Caco-2 (cell line): ENCODE results near the gene DNAH7. TPM values are rescaled to one million over a fixed set of nuclear protein-coding genes. Genes with fewer than 3 reads are reported as not detected.

Source experiments
- BruUV-seq: library from RNA; stranded (reverse); fragments of 400-500 nt; replicated peaks from 2 replicates; lab custom pipeline; 2021; lab: Mats Ljungman, UMichigan
- CTCF ChIA-PET: fragments of 300-600 bp; sonication (Branson Sonifier 250); formaldehyde crosslinking; loops from one replicate; lab custom pipeline; 2022; ENCODE audit warnings: antibody characterized with exemption; lab: Charles Lee
- POLR2A ChIA-PET: fragments of 300-600 bp; sonication (Branson Sonifier 250); formaldehyde crosslinking; loops from one replicate; lab custom pipeline; 2022; ENCODE audit warnings: antibody characterized with exemption; lab: Charles Lee
- DNase-seq, 2 experiments: peaks; one replicate each; pipeline versions ENCODE4 v3.0.0 to v3.0.0-alpha.2; 2020 to 2022
- H3K27me3 ChIP-seq: replicated peaks from 2 replicates; pipeline ENCODE4 v1.6.0; 2011; ENCODE audit warnings: low read length; ENCODE audit not compliant: control insufficient read depth, insufficient read depth
- H3K36me3 ChIP-seq: 2 replicates; pipeline ENCODE4 v1.5.1; 2011; ENCODE audit warnings: low read length; ENCODE audit not compliant: control insufficient read depth, insufficient read depth
- H3K4me1 ChIP-seq: fragments of 250-450 bp; sonication (Bioruptor Pico); 2 replicates; pipeline ENCODE4 v1.5.1; 2020; ENCODE audit warnings: mild to moderate bottlenecking
- H3K4me3 ChIP-seq: 2 replicates; pipeline ENCODE4 v1.5.1; 2011; ENCODE audit warnings: low read depth, mild to moderate bottlenecking, control low read depth, low read length
- H3K9me3 ChIP-seq: fragments of 250-450 bp; sonication (Bioruptor Pico); 2 replicates; pipeline ENCODE4 v1.5.1; 2020; ENCODE audit warnings: mild to moderate bottlenecking, moderate library complexity
- H3K27ac Mint-ChIP-seq: one replicate; pipeline ENCODE4 v1.8.0; 2022; ENCODE audit warnings: mixed read lengths; ENCODE audit not compliant: unreplicated experiment
- H3K27me3 Mint-ChIP-seq: one replicate; pipeline ENCODE4 v1.8.0; 2022; ENCODE audit warnings: mixed read lengths; ENCODE audit not compliant: insufficient read depth, unreplicated experiment
- H3K36me3 Mint-ChIP-seq: one replicate; pipeline ENCODE4 v1.8.0; 2022; ENCODE audit warnings: mild to moderate bottlenecking, mixed read lengths; ENCODE audit not compliant: insufficient read depth, unreplicated experiment
- H3K4me1 Mint-ChIP-seq: one replicate; pipeline ENCODE4 v1.8.0; 2022; ENCODE audit warnings: low read depth, mixed read lengths; ENCODE audit not compliant: unreplicated experiment
- H3K4me3 Mint-ChIP-seq: one replicate; pipeline ENCODE4 v1.8.0; 2022; ENCODE audit warnings: mild to moderate bottlenecking, moderate library complexity, mixed read lengths; ENCODE audit not compliant: unreplicated experiment
- H3K9me3 Mint-ChIP-seq: one replicate; pipeline ENCODE4 v1.8.0; 2022; ENCODE audit warnings: mixed read lengths; ENCODE audit not compliant: unreplicated experiment
- CTCF ChIP-seq, 2 experiments: fragments of 200-600 bp in 1 of 2; IDR thresholded peaks; 1 replicate in 1 of 2; 2 replicates in 1 of 2; pipeline versions ENCODE4 v1.5.1 to v1.8.0; 2011 to 2022; ENCODE audit warnings: antibody characterized with exemption in 1 of 2, control low read depth in 1 of 2, inconsistent platforms in 1 of 2, low read depth in 1 of 2, low read length in 1 of 2, mild to moderate bottlenecking in 1 of 2, moderate library complexity in 1 of 2; ENCODE audit not compliant: insufficient read depth in 1 of 2, severe bottlenecking in 1 of 2, unreplicated experiment in 1 of 2
- intact Hi-C: fragments of 100-400 bp; cut with micrococcal nuclease; formaldehyde crosslinking; loops from one replicate; pipeline ENCODE4 v1.10.0; 2022; ENCODE audit not compliant: unreplicated experiment
- total RNA-seq: library from RNA; stranded (reverse); gene quantifications from 2 replicates; pipeline ENCODE4 v1.2.3, GENCODE V29; 2022

DNAH7 gene
- total RNA-seq, 1 experiment from 2014 or later = 0.16 TPM

- CTCF ChIA-PET = no interaction called here
Measured at GRCh38 chr2:195891081-195891480, 177.6 kb downstream of the DNAH7 start.

GRCh38 chr2:195879153-195879552, 189.5 kb downstream of the DNAH7 start:
- no peak overlapping the region for H3K27ac Mint-ChIP-seq
- BruUV-seq = no TSS peak
- no peak overlapping the region for H3K4me3 Mint-ChIP-seq
- no peaks in the 10 kb centered on the region for H3K4me1 ChIP-seq
- H3K4me3 ChIP-seq = no peak overlapping the region
- intact Hi-C loops = no loop called here
- no peaks in the 10 kb centered on the region for H3K27me3 Mint-ChIP-seq
- CTCF ChIA-PET = no interaction called here
- H3K4me1 Mint-ChIP-seq = no peaks in the 10 kb centered on the region
- H3K36me3 Mint-ChIP-seq = no peaks in the 10 kb centered on the region
- POLR2A ChIA-PET = no interaction called here
- no peak for DNase-seq
- H3K9me3 ChIP-seq = no peaks in the 10 kb centered on the region
- H3K9me3 Mint-ChIP-seq = no peaks in the 10 kb centered on the region
- no peaks in the 10 kb centered on the region for H3K27me3 ChIP-seq
- H3K36me3 ChIP-seq = no peaks in the 10 kb centered on the region
- no peak for TF ChIP-seq CTCF (IDR thresholded peaks at IDR 0.05; ENCODE audit: insufficient read depth in 1 of 2, low read depth in 1 of 2, low read length in 1 of 2, severe bottlenecking in 1 of 2, unreplicated experiment in 1 of 2)

More at GRCh38 chr2:195891081-195891480, 177.6 kb downstream of the DNAH7 start:
- H3K36me3 Mint-ChIP-seq = no peaks in the 10 kb centered on the region
- POLR2A ChIA-PET = no interaction called here
- Histone ChIP-seq H3K27me3 (no peaks in the 10 kb centered on the region), H3K4me1 (no peaks in the 10 kb centered on the region), H3K4me3 (no peak overlapping the region), H3K36me3 (no peaks in the 10 kb centered on the region), H3K9me3 (no peaks in the 10 kb centered on the region)
- no peak for TF ChIP-seq CTCF (IDR thresholded peaks at IDR 0.05; ENCODE audit: insufficient read depth in 1 of 2, low read depth in 1 of 2, low read length in 1 of 2, severe bottlenecking in 1 of 2, unreplicated experiment in 1 of 2)
- no peaks in the 10 kb centered on the region for H3K4me1 Mint-ChIP-seq
- H3K4me3 Mint-ChIP-seq = no peak overlapping the region
- no peak overlapping the region for H3K27ac Mint-ChIP-seq
- no peak for DNase-seq
- no peaks in the 10 kb centered on the region for H3K9me3 Mint-ChIP-seq
- no peaks in the 10 kb centered on the region for H3K27me3 Mint-ChIP-seq
- no TSS peak for BruUV-seq
- intact Hi-C loops = no loop called here

- POLR2A ChIA-PET = no interaction called here
- H3K27ac Mint-ChIP-seq = no peak overlapping the region
- H3K36me3 Mint-ChIP-seq = no peaks in the 10 kb centered on the region
- intact Hi-C loops = no loop called here
- BruUV-seq = no TSS peak
- no peaks in the 10 kb centered on the region for H3K4me1 Mint-ChIP-seq
- TF ChIP-seq CTCF (IDR thresholded peaks at IDR 0.05; ENCODE audit: insufficient read depth in 1 of 2, low read depth in 1 of 2, low read length in 1 of 2, severe bottlenecking in 1 of 2, unreplicated experiment in 1 of 2) = no peak
- CTCF ChIA-PET = no interaction called here
- H3K9me3 ChIP-seq = no peaks in the 10 kb centered on the region
- no peaks in the 10 kb centered on the region for H3K4me1 ChIP-seq
- H3K27me3 ChIP-seq = no peaks in the 10 kb centered on the region
- H3K4me3 Mint-ChIP-seq = no peak overlapping the region
- no peak overlapping the region for H3K4me3 ChIP-seq
- no peak for DNase-seq
- H3K9me3 Mint-ChIP-seq = no peaks in the 10 kb centered on the region
- peaks cover 3% of the 10 kb centered on the region for H3K27me3 Mint-ChIP-seq
- no peaks in the 10 kb centered on the region for H3K36me3 ChIP-seq
Measured at GRCh38 chr2:195871326-195871725, 197.3 kb downstream of the DNAH7 start.
